ENCODE data around the gene HBS1L. TPM values are rescaled to one million over a fixed set of nuclear protein-coding genes. Genes with fewer than 3 reads are reported as not detected.

Gene HBS1L
- total RNA-seq, 4 donors from 2014 or later: 31.2 to 54.2 (median 46.0) TPM

- Histone ChIP-seq H3K4me3 (no peak overlapping the region), H3K27me3 (no peaks in the 10 kb centered on the region), H3K36me3 (peaks cover 0 to 5% (median 0%) of the 10 kb centered on the region in 3 donors), H3K4me1 (no peaks in the 10 kb centered on the region), H3K27ac (no peak overlapping the region), H3K9me3 (no peaks in the 10 kb centered on the region)
- no peak for DNase-seq (ENCODE audit: low spot score in 2 of 2)
- 92 to 93% methylated on average over 11 of the region's 11 CpGs for WGBS, 2 donors
- TF ChIP-seq CTCF (IDR thresholded peaks at IDR 0.05) (no peak), POLR2A (IDR thresholded peaks at IDR 0.05) (no peak), EP300 (IDR thresholded peaks at IDR 0.05) (no peak)
Observed at GRCh38 chr6:134932535-134933470, 121.8 kb downstream of the HBS1L start.

DNA sequence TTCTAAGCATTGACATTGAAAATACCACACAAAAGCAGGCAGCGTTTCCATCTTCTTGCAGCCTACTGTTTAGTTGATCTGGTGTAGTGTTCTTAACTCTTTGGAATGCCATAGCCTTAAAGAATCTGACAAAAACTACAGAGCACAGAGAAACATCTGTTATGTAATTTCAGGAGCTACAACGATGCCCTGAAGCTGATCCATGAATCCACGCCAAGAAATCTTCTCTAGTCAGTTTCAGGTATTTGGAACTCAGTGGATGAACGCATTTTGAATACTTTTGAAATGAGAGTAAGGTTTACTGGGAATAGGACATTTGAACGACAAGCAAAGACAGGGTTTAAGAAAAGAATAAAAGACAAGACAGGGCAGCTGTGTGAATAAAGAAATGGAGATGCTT is 122.5 kb downstream of the HBS1L start:
- no peak for DNase-seq (ENCODE audit: low spot score in 2 of 2)
- Histone ChIP-seq H3K9me3 (no peaks in the 10 kb centered on the region), H3K27ac (no peak overlapping the region), H3K4me1 (no peaks in the 10 kb centered on the region), H3K4me3 (no peak overlapping the region), H3K27me3 (no peaks in the 10 kb centered on the region), H3K36me3 (peaks cover 0 to 5% (median 0%) of the 10 kb centered on the region in 3 donors)
- WGBS, 2 donors: 61 to 63% methylated on average over 5 of the region's 5 CpGs
- TF ChIP-seq POLR2A (IDR thresholded peaks at IDR 0.05) (no peak), CTCF (IDR thresholded peaks at IDR 0.05) (no peak), EP300 (IDR thresholded peaks at IDR 0.05) (no peak)

DNA sequence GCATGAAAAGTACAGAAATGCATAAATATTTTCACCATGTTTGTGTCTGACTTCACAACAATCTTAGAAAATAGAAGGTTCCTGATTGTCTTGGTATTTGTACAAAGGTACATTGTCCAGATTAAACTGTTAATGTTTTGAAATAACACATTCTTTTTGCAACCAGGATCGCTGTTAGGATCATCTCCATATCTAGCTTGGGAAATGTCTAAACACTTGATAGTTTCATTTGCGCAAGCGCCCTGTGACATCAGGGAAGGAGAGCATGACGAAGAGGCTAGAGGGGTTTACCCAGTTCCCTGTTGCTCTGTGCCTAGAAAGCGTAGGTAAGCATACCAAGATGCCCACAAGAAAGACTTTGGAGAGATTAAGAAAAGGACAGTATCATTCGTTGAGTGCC is 124.2 kb downstream of the HBS1L start:
- H3K9me3 ChIP-seq: no peaks in the 10 kb centered on the region
- no peaks in the 10 kb centered on the region for H3K4me1 ChIP-seq
- no peaks in the 10 kb centered on the region for H3K27me3 ChIP-seq
- no peak for DNase-seq (ENCODE audit: low spot score in 2 of 2)
- 88 to 97% methylated on average over 6 of the region's 6 CpGs for WGBS, 2 donors
- TF ChIP-seq CTCF (IDR thresholded peaks at IDR 0.05) (no peak), EP300 (IDR thresholded peaks at IDR 0.05) (no peak), POLR2A (IDR thresholded peaks at IDR 0.05) (no peak)
- H3K36me3 ChIP-seq: peaks cover 0 to 5% (median 0%) of the 10 kb centered on the region in 3 donors
- H3K4me3 ChIP-seq: no peak overlapping the region
- H3K27ac ChIP-seq: no peak overlapping the region

DNA sequence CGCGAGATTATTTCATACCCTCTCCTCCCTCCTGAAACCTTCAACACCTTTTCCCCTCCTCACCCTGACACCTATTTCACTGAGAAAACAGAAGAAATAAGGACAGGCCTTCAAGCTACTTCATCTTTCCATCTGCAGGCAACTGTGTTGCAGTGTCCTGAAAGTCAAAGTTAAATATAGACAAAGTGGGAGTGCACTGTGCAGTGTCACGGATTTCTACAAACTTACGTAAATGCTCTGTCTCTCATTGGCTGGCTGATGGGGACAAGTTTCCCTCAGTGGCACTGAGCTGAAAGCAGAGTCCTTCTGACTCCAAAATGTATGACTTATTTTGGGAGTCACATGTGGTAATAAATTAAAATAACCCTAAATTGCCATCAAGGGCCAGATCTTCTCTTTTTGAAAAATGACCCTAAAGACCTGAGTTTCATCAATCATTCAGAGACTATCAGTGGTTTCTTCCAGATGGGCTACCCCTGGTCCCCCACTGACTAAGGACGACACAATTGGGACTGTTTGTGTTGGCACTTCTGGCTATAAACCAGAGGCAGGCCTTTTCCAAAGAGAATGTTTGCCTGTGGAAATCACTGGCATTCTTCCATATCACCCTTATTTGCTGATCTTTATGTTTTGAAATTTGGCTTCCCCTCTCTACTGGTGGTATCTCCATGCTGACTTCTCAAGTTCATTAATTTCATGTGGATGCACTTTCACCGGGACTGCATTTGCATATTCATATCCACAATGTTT is 126.3 kb downstream of the HBS1L start:
- no peak for DNase-seq (ENCODE audit: low spot score in 2 of 2)
- Histone ChIP-seq H3K27me3 (no peaks in the 10 kb centered on the region), H3K4me3 (no peak overlapping the region), H3K27ac (no peak overlapping the region), H3K36me3 (peaks cover 0 to 5% (median 0%) of the 10 kb centered on the region in 3 donors), H3K9me3 (no peaks in the 10 kb centered on the region), H3K4me1 (no peaks in the 10 kb centered on the region)
- no peak for TF ChIP-seq POLR2A (IDR thresholded peaks at IDR 0.05)
- no peak for TF ChIP-seq EP300 (IDR thresholded peaks at IDR 0.05)
- TF ChIP-seq CTCF (IDR thresholded peaks at IDR 0.05): no peak
- WGBS, 2 donors: 80 to 81% methylated on average over 6 of the region's 6 CpGs

GRCh38 chr6:134925800-134926199 is 128.8 kb downstream of the HBS1L start:
- 73 to 76% methylated on average over 3 of the region's 3 CpGs for WGBS, 2 donors
- no peaks in the 10 kb centered on the region for H3K4me1 ChIP-seq
- no peak for DNase-seq (ENCODE audit: low spot score in 2 of 2)
- H3K4me3 ChIP-seq: no peak overlapping the region
- H3K36me3 ChIP-seq: no peaks in the 10 kb centered on the region
- H3K27me3 ChIP-seq: no peaks in the 10 kb centered on the region
- TF ChIP-seq EP300 (IDR thresholded peaks at IDR 0.05): no peak
- TF ChIP-seq POLR2A (IDR thresholded peaks at IDR 0.05): no peak
- TF ChIP-seq CTCF (IDR thresholded peaks at IDR 0.05): no peak
- no peaks in the 10 kb centered on the region for H3K9me3 ChIP-seq
- H3K27ac ChIP-seq: no peak overlapping the region

Measured in tibial nerve (tissue), 4 donors.